22Rv1 (cell line): ENCODE results near the gene PPP1R2.

Source experiments
- ZFX ChIP-seq: fragments of 450-650 bp; IDR thresholded peaks from 2 replicates; pipeline ENCODE4 v1.6.1; 2017; ENCODE audit warnings: antibody characterized with exemption, borderline replicate concordance
- TF ChIP-seq, protein P1 (sequence below): fragments of 450-650 bp; IDR thresholded peaks from 2 replicates; pipeline ENCODE4 v1.5.1; 2017; ENCODE audit warnings: mild to moderate bottlenecking

DNA sequence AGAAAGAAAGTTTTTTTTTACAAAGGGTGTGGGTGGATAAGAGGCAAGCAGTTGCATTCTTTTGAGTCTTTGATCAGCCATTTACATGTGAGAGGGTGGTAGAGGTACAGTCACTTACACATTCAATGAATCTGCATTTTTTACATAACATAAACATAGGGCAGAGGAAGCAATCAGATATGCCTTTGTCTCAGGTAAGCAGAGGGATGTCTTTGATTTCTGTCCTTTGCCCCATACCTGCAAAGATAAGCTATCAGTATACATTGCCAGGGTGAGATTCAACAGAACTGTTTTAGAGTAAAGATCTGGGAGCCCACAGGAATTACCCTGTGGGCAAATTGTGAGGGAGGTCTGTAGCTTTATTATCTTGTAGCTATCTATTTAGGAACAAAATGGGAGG is 5.4 kb upstream of the PPP1R2 start:
- TF ChIP-seq, protein P1, sequence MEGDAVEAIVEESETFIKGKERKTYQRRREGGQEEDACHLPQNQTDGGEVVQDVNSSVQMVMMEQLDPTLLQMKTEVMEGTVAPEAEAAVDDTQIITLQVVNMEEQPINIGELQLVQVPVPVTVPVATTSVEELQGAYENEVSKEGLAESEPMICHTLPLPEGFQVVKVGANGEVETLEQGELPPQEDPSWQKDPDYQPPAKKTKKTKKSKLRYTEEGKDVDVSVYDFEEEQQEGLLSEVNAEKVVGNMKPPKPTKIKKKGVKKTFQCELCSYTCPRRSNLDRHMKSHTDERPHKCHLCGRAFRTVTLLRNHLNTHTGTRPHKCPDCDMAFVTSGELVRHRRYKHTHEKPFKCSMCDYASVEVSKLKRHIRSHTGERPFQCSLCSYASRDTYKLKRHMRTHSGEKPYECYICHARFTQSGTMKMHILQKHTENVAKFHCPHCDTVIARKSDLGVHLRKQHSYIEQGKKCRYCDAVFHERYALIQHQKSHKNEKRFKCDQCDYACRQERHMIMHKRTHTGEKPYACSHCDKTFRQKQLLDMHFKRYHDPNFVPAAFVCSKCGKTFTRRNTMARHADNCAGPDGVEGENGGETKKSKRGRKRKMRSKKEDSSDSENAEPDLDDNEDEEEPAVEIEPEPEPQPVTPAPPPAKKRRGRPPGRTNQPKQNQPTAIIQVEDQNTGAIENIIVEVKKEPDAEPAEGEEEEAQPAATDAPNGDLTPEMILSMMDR = no peak
- TF ChIP-seq ZFX = no peak
